ENCODE measurements around the gene PNCK. TPM values are rescaled to one million over a fixed set of nuclear protein-coding genes. Genes with fewer than 3 reads are reported as not detected.

Gene PNCK
- polyA plus RNA-seq, 2 of the 4 experiments (the other 2 are of a cell fraction), result 0.17 to 0.25 TPM

DNA sequence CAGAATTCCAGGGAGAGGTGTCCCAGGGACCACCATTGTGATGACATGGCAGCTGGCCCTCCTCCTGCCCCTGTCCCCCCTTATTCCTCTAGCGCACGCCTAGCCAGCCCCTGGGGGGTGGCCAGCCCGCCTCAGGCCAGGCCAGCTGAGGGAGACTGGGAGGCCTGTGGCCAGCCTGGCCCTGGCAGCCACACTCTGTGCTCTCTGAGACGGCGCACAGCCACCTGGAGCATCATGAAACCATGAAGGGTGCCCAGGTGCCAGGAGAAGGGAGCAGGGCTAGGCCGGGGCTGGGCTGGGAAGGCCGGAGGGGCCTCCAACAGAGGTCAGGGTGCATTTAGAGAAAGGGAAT is 41.0 kb downstream of the PNCK start:
- TF ChIP-seq BHLHE40 (IDR thresholded peaks at IDR 0.05; ENCODE audit: low read depth, low read length), result no peak
- TF ChIP-seq NR3C1 (IDR thresholded peaks at IDR 0.05), result no peak
- no peak for TF ChIP-seq ZSCAN20 (CRISPR knock-in tag; IDR thresholded peaks at IDR 0.05)
- no peak for TF ChIP-seq TFCP2L1 (CRISPR knock-in tag; IDR thresholded peaks at IDR 0.05)
- no peak for TF ChIP-seq MAZ (IDR thresholded peaks at IDR 0.05; ENCODE audit: borderline replicate concordance, low read depth, low read length)
- no peak for TF ChIP-seq ZC3H11A (IDR thresholded peaks at IDR 0.05)
- TF ChIP-seq MAFK (IDR thresholded peaks at IDR 0.05; ENCODE audit: partially characterized antibody), result no peak
- TF ChIP-seq HDAC2 (IDR thresholded peaks at IDR 0.05), result no peak
- no peak for TF ChIP-seq CBX2 (IDR thresholded peaks at IDR 0.05; ENCODE audit: borderline replicate concordance, low read depth)
- no peak for TF ChIP-seq RARB (CRISPR knock-in tag; IDR thresholded peaks at IDR 0.05)
- no peak for TF ChIP-seq CEBPB (IDR thresholded peaks at IDR 0.05)
- no peak for TF ChIP-seq HMGXB4 (CRISPR knock-in tag; IDR thresholded peaks at IDR 0.05; ENCODE audit: borderline replicate concordance)
- TF ChIP-seq HOXB13 (CRISPR knock-in tag; IDR thresholded peaks at IDR 0.05; ENCODE audit: low read depth), result no peak
- no peak for TF ChIP-seq POLR2AphosphoS2 (conservative IDR thresholded peaks at IDR 0.05; ENCODE audit: low read length)
- TF ChIP-seq CHD2 (IDR thresholded peaks at IDR 0.05; ENCODE audit: low read length, partially characterized antibody), result no peak
- TF ChIP-seq EP300 (IDR thresholded peaks at IDR 0.05), result no peak
- no peak for TF ChIP-seq CTCF (IDR thresholded peaks at IDR 0.05)
- no peak for TF ChIP-seq FOSB (CRISPR knock-in tag; IDR thresholded peaks at IDR 0.05)
- no peak for TF ChIP-seq ZNF302 (CRISPR knock-in tag; IDR thresholded peaks at IDR 0.05)
- no peak for FAIRE-seq
- no peak overlapping the region for H3K27ac ChIP-seq

DNA sequence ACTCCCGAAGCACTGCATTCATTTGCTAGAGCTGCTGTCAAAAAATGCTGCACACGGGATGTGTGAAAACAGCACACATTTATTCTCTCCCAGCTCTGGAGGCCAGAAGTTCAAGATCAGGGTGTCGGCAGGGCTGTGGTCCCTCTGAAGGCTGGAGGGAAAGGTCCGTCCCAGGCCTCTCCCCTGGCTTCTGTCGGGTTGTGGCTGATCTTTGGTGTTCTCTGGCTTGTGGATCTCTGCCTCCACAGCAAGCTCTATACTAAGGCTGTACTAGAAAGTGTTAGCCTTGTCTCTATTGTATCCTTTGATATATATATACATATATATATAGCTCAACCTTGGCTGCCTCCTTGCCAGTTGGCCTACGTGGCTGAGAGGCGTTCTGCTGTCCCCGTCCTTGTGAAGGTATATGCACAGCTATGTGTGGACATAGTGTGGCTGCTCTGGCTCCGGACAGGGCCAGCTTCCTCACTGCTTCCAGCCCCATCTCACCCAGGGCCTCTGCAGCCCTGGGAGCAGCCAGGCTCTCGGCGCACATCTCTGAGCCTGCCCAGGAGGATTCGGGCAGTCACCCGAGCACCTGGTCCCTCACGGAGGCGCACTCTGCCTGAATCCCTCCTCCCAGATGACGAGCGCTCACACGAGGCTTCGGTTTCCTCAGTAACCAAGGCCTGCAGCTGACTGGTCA is 41.6 kb downstream of the PNCK start:
- Histone ChIP-seq H3K4me1 (no peaks in the 10 kb centered on the region), H3K9me3 (no peaks in the 10 kb centered on the region), H3K27ac (no peak overlapping the region), H3K4me2 (no peak overlapping the region), H3K4me3 (no peak overlapping the region)
- POLR2A ChIA-PET, result no interaction called here
- CTCF ChIA-PET, result interaction anchor here (0.8 to 3.6 kb wide), 10 partner anchors 9 to 35 kb away, joined by 3 to 13 read pairs (median 4); no protein-coding TSS in a partner anchor
- TF ChIP-seq ZNF302 (CRISPR knock-in tag; IDR thresholded peaks at IDR 0.05), result no peak
- TF ChIP-seq, protein P1, sequence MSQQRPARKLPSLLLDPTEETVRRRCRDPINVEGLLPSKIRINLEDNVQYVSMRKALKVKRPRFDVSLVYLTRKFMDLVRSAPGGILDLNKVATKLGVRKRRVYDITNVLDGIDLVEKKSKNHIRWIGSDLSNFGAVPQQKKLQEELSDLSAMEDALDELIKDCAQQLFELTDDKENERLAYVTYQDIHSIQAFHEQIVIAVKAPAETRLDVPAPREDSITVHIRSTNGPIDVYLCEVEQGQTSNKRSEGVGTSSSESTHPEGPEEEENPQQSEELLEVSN (IDR thresholded peaks at IDR 0.05; ENCODE audit: borderline replicate concordance, low read depth), result no peak
- TF ChIP-seq EP300 (IDR thresholded peaks at IDR 0.05), result no peak
- TF ChIP-seq POLR2AphosphoS2 (conservative IDR thresholded peaks at IDR 0.05; ENCODE audit: low read length), result no peak
- TF ChIP-seq, protein P2, sequence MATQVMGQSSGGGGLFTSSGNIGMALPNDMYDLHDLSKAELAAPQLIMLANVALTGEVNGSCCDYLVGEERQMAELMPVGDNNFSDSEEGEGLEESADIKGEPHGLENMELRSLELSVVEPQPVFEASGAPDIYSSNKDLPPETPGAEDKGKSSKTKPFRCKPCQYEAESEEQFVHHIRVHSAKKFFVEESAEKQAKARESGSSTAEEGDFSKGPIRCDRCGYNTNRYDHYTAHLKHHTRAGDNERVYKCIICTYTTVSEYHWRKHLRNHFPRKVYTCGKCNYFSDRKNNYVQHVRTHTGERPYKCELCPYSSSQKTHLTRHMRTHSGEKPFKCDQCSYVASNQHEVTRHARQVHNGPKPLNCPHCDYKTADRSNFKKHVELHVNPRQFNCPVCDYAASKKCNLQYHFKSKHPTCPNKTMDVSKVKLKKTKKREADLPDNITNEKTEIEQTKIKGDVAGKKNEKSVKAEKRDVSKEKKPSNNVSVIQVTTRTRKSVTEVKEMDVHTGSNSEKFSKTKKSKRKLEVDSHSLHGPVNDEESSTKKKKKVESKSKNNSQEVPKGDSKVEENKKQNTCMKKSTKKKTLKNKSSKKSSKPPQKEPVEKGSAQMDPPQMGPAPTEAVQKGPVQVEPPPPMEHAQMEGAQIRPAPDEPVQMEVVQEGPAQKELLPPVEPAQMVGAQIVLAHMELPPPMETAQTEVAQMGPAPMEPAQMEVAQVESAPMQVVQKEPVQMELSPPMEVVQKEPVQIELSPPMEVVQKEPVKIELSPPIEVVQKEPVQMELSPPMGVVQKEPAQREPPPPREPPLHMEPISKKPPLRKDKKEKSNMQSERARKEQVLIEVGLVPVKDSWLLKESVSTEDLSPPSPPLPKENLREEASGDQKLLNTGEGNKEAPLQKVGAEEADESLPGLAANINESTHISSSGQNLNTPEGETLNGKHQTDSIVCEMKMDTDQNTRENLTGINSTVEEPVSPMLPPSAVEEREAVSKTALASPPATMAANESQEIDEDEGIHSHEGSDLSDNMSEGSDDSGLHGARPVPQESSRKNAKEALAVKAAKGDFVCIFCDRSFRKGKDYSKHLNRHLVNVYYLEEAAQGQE (IDR thresholded peaks at IDR 0.05), result no peak
- no peak for TF ChIP-seq HOXB13 (CRISPR knock-in tag; IDR thresholded peaks at IDR 0.05; ENCODE audit: low read depth)
- no peak for TF ChIP-seq FOSL2 (IDR thresholded peaks at IDR 0.05)
- no peak for TF ChIP-seq FOSL2 (CRISPR knock-in tag; IDR thresholded peaks at IDR 0.05)
- TF ChIP-seq CBX8 (IDR thresholded peaks at IDR 0.05), result no peak
- TF ChIP-seq ZFP36 (IDR thresholded peaks at IDR 0.05; ENCODE audit: borderline replicate concordance, partially characterized antibody), result no peak
- TF ChIP-seq MYC (IDR thresholded peaks at IDR 0.05; ENCODE audit: borderline replicate concordance, low read length), result no peak
- TF ChIP-seq EHF (CRISPR knock-in tag; IDR thresholded peaks at IDR 0.05), result no peak
- TF ChIP-seq TP53 (CRISPR knock-in tag; IDR thresholded peaks at IDR 0.05), result no peak
- no peak for TF ChIP-seq CHD2 (IDR thresholded peaks at IDR 0.05; ENCODE audit: low read length, partially characterized antibody)
- TF ChIP-seq BHLHE40 (IDR thresholded peaks at IDR 0.05; ENCODE audit: low read depth, low read length), result no peak
- TF ChIP-seq SMC3 (IDR thresholded peaks at IDR 0.05), result no peak
- TF ChIP-seq PBX3 (IDR thresholded peaks at IDR 0.05), result no peak
- WGBS (ENCODE audit: missing lambda C conversion rate), result 80% methylated on average over 16 of the region's 19 CpGs
- DNase-seq (ENCODE audit: low read depth in 1 of 2, low spot score in 1 of 2) (no peak), FAIRE-seq (no peak), ATAC-seq (no peak)

More for the DNA sequence above, 41.0 kb downstream of the PNCK start:
- ChIA-PET POLR2A (no interaction called here), CTCF (interaction anchor here (1.0 to 3.6 kb wide), 6 partner anchors 8 to 35 kb away, joined by 4 to 13 read pairs (median 6); no protein-coding TSS in a partner anchor)
- Histone ChIP-seq H3K4me2 (no peak overlapping the region), H3K4me3 (no peak overlapping the region), H3K4me1 (no peaks in the 10 kb centered on the region), H3K9me3 (no peaks in the 10 kb centered on the region)
- WGBS (ENCODE audit: missing lambda C conversion rate), result no CpG with 5 or more reads among the region's 7 CpGs
- DNase-seq (ENCODE audit: low read depth in 1 of 2, low spot score in 1 of 2), result no peak
- no peak for ATAC-seq

Data from A549 (cell line).